Skeletal muscle cell (primary cell): ENCODE results near the gene TECR.
"Not testable (repeated sequence)": the region's sequence is repeated elsewhere in the genome, so short reads cannot be mapped to it uniquely, and the experiment has no call there.

Experiments used
- DNase-seq: peaks from one replicate; pipeline ENCODE4 v3.0.0-alpha.2; 2010; ENCODE audit warnings: low read depth
- H3K4me3 ChIP-seq: 2 replicates; pipeline ENCODE4 v1.5.1; 2011; ENCODE audit warnings: low read depth, mild to moderate bottlenecking, control low read depth, low read length, moderate library complexity

The TECR gene

GRCh38 chr19:14529254-14530004, at the start of gene TECR:
Gene TECR (plus strand): TSS chr19:14529594. CDS start chr19:14529697, 103 bp downstream.
- DNase-seq, result peak; percentile 99
- peak within 1 kb of the TSS; percentile 98 for H3K4me3 ChIP-seq

DNA sequence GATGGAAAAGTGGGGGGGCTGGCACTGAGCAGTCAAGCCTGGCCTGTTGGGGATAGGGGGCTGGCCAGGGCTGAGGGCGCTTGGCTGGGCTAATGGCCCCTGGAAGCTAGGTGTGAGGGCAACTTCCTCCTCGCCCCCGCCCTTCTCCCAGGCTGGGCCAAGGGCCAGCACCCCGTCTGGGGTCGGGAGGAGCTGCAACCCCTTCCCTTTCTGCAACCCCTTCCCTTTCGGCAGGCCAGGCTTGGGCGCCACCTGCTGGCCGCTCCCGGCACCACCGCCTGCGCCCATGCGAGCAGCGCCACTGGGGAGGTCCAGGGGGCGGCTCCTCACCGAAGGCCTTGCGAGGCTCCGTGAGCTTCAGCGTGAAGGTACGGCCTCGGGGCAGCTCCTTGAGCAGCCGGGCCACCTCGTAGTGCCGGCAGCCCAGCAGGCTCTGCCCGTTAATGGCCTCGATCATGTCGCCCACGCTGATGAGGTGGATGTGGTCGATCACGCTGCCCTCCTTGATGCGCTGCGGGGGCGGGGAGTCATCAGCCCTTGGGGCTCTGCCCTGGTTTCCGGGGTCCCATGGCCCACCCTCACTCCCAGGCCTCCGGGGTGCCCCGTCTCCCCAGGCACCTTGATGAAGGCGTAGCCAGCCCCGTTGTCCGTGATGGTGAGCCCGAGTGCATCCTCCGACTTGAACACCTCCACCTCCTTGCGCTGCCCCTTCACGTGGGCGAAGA, 49.3 kb upstream of the TECR start:
- DNase-seq, result no peak
- no peak overlapping the region for H3K4me3 ChIP-seq

- DNase-seq, result no peak
- H3K4me3 ChIP-seq, result no peak overlapping the region
These were observed 48.7 kb upstream of the TECR start for GRCh38 chr19:14480700-14481079.

DNA sequence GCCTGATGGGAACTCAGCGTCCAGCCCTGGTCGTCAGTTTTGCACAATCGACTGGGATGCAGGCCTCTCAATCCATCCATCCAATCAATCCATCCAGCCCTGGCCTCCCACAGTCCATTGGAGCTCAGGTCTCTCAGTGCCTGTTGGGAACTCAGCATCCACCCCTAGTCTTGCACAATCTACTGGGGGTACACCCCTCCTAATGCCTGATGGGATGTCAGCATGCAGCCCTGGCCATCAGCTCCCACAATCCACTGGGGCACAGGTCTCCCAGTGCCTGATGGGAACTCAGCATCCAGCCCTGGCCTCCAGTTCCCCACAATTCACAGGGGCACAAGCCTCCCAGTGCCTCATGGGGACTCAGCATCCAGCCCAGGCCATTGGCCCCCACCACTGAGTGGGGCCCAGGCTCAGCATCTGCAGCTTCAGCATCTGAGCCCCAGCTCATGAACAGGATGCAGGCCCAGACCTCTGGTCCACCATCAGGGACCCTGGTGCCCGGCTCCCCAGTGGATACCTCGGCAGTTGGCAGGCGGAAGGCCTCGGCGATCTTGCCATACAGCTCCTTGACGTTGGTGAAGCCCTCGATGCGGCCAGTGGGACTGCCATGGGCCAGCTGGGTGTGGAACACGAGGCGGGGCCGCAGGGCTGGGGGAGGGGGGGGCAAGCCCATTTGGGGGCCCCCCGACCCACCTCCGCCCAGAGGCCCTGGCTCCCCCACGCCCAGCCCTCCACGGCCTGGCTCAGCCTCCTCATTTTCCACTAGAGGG, 47.0 kb upstream of the TECR start:
- no peak overlapping the region for H3K4me3 ChIP-seq
- DNase-seq, result no peak

- DNase-seq, result no peak
These were observed 41.8 kb upstream of the TECR start for GRCh38 chr19:14487370-14488125.

GRCh38 chr19:14492756-14493337, 36.5 kb upstream of the TECR start:
- H3K4me3 ChIP-seq, result no peak overlapping the region
- DNase-seq, result no peak

More at GRCh38 chr19:14487370-14488125, 41.8 kb upstream of the TECR start:
- H3K4me3 ChIP-seq, result no peak overlapping the region

DNA sequence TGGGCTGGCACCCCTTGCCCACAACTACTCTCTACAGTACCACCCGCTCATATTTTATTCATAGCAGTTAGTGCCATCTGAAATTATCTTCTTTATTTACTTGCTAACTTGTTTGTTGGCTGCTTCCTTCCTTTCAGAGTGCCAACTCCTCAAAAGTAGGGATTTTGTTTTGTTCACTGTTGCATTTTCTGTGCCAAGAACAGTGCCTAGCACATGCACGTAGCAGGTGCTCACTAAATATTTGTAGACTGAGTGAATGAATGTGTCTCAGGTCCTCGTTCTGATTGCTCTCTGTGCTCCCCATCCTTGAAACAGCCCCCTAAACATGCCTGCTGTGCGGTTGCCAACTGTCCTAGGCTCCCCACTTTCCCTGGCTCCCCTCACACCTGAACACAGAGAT, 35.0 kb upstream of the TECR start:
- peak overlapping the region; percentile 80 for H3K4me3 ChIP-seq
- no peak for DNase-seq

- peak overlapping the region; percentile 80 for H3K4me3 ChIP-seq
- no peak for DNase-seq
These were observed 34.3 kb upstream of the TECR start for GRCh38 chr19:14494910-14495671.

DNA sequence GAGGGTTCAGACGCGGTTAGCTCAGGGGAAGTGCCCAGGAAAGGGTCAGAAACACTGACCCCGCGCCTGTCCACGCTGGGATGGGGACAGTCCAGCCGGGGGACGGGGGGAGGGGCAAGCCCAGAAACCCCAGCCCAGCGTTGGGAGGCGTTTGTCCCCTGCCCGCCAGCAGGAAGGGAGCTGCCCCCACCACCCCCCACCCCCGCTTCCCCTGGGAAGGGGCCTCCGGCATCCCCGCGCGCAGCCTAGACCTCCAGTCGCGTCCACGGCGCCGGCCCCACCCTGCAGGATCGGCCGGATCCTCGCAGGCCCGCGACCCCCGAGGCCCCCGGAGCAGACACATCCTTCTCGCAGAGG, 33.7 kb upstream of the TECR start:
- no peak for DNase-seq
- peak overlapping the region; percentile 80 for H3K4me3 ChIP-seq

- peak; percentile 98 for DNase-seq
- H3K4me3 ChIP-seq, result peak within 1 kb of the TSS; percentile 80
These were observed 33.2 kb upstream of the TECR start, which contains the start of gene GIPC1 for GRCh38 chr19:14496029-14496833. Gene GIPC1 (minus strand): TSS chr19:14496127. CDS start chr19:14482976, 13,151 bp downstream.

GRCh38 chr19:14496834-14497227, 32.6 kb upstream of the TECR start:
- no peak for DNase-seq
- H3K4me3 ChIP-seq, result peak overlapping the region; percentile 48

DNA sequence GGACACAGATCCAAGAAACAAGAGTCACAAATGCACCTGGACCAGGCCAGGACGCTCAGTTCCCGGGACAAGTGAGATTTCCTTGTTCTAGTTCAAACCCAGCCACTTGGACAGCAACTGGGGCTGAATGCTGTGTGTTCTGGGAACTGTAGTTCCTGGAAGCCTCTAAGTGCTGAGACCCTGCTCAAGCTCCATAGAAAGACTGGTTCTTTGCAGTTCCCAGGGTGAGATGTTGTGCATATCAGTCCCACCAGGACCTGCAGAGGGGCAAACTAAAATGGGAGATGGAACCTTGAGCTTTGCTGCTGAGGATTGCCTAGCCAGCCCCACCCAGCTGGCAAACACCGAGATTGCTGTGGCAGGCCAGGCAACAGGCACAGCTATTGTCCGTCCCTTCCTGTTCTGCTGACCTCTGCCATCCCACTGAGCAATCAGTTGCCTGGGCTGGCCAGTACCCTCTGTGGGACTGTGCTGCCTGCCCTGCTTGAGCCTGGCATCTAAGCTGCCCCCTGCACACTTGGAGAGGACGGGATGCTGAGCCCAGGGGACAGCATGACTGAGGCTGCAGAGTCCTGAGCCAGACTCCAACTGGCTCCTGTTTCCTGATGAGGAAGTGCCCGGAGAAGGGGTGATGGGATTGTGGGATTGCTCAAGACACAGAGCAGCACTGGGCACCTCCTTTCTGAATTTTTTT, 32.0 kb upstream of the TECR start:
- DNase-seq, result no peak
- H3K4me3 ChIP-seq, result no peak overlapping the region

- DNase-seq, result no peak
- no peak overlapping the region for H3K4me3 ChIP-seq
These were observed 26.9 kb upstream of the TECR start for GRCh38 chr19:14502334-14503092.

DNA sequence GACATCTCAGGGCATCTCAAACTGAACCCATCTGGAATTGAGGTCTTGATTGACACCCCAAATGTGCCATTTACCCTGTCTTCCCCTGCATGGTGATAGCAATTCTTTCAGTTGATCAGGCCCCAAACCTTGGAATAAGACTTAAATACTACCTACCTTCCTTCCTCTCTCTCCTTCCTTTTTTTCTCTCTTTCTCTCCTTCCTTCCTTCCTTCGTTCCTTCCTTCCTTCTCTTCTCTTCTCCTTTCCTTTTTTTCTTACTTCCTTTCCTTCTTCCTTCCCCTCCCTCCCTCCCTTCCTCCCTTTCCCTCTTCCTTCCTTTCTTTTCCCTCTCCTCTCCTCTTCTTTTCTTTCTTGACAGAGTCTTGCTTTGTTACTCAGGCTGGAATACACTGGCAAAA, 26.1 kb upstream of the TECR start:
- DNase-seq, result no peak
- H3K4me3 ChIP-seq, result no peak overlapping the region

GRCh38 chr19:14504575-14504974, 24.8 kb upstream of the TECR start:
- not testable (repeated sequence) for H3K4me3 ChIP-seq, DNase-seq

DNA sequence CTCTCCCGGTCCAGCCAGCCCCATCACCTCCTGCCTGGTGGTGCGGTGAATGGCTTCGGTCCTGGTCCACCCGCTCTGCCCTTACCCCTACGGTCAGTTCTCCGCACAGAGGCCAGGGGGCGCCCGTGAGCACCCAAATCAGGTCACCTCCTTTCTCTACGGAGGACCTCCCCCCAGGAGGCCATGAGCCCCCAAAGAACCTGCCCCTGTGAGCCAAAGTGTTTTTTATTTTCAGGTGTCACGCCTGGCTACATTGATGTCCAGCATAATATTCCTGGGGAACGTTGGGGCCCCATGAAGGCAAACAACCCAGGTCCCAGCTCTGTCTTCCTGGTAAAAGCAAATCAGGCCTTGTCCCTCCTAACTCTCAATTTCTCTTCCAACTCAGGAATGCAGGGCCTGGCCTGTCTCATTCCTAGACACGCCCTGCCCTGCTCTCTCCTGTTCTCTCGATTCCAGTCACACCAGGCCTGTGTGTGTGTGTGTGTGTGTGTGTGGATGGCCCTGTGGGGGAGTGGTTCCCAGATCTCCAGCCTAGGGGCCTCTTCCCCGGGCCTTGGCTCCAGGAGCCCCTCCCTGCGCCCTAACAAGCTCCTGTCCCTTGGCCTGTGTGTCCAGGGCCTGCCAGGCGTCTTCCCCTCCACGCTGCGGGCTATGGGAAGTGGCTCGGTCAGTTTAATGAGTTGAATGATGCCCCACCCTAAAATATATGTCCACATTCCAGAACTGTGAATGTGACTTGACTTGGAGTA, 23.7 kb upstream of the TECR start:
- H3K4me3 ChIP-seq, result no peak overlapping the region
- DNase-seq, result peak; percentile 33
